GM19351 (cell line): Measurements from ENCODE around the gene LIF.
"Not testable (repeated sequence)": the region's sequence is repeated elsewhere in the genome, so short reads cannot be mapped to it uniquely, and the experiment has no call there.

ENCODE experiments used
- ATAC-seq: cut with Tn5 transposase; IDR thresholded peaks from one replicate; pipeline ENCODE4 v1.9.1; 2021; ENCODE audit warnings: mild to moderate bottlenecking, moderate library complexity; ENCODE audit not compliant: unreplicated experiment

Gene LIF

GRCh38 chr22:30244641-30245040 lies 1.9 kb downstream of the LIF start:
- ATAC-seq, result no peak

- no peak for ATAC-seq
These were observed 2.5 kb downstream of the LIF start for GRCh38 chr22:30244066-30244465.

DNA sequence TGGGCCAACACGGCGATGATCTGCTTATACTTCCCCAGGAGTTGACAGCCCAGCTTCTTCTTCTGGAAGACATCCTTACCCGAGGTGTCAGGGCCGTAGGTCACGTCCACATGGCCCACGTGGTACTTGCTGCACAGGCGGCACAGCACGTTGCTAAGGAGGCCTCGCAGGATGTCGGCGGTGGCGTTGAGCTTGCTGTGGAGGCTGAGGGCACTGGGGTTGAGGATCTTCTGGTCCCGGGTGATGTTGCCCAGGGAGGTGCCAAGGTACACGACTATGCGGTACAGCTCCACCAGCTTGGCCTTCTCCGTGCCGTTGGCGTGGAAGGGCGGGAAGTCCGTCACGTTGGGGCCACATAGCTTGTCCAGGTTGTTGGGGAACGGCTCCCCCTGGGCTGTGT lies 2.9 kb downstream of the LIF start:
- no peak for ATAC-seq

- ATAC-seq, result no peak
These were observed 4.8 kb downstream of the LIF start for GRCh38 chr22:30241576-30242371.

DNA sequence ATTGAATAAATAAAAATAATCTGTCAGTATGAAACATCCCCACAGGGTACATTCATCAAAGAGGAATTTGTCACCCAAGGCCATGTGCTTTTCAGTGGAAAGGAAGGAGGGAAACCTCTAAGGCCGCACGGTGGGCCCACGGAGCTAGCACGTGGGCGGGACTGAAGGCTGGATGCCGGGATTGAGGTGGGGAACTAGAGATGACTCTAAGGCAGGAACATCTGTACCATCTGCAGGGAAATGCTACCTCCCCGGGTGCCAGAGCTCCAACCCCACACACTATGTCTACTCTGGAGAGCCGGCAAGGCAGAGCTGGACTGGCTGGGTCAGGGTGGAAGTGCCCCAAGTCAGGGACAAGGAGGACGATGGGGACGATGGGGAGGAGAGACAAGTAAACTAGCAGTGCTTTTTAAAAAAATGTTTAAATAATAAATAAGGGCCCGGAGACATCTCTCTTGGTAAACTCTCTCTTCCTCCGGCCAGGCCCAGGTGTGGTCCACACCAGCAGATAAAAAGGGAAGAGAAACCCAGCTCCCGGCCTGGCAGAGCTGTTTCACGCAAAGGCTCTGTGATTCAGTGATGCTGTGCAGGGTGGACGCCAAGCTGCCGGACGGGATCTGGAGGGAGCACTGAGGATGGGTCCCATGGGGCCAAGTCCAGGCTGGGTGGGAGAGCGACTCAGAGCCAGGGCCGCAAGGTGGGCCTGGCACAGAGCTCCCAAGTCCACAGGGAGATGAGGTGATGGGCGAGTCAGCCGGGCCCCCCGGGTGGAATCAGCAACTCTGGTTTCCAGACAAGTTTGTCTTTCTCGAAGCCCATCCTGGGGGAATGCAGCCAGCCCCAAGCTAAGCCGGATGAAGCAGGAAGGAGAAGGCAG lies 5.8 kb downstream of the LIF start:
- no peak for ATAC-seq

- no peak for ATAC-seq
These were observed 6.8 kb downstream of the LIF start for GRCh38 chr22:30239488-30240405.

- no peak for ATAC-seq
These were observed 7.7 kb downstream of the LIF start for GRCh38 chr22:30238661-30239487.

DNA sequence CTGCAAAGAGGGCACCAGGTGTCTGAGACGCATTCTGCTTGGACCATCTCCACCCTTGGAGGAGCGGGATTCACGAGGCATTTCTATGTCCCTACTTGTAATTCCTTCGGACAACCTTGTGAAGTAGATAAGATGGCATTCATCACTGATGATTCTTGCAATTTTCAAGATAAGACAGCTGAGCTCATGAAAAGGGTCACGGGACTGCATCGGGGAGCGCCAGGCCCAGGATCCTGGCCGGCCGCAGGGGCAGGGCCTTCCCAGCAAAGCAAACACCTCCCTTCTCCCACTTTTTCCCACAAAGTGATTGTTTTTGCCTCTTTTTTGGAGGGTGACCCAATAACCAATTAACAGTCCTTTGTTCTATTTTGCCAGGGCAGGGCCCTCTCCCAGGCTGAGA lies 8.4 kb downstream of the LIF start:
- no peak for ATAC-seq

DNA sequence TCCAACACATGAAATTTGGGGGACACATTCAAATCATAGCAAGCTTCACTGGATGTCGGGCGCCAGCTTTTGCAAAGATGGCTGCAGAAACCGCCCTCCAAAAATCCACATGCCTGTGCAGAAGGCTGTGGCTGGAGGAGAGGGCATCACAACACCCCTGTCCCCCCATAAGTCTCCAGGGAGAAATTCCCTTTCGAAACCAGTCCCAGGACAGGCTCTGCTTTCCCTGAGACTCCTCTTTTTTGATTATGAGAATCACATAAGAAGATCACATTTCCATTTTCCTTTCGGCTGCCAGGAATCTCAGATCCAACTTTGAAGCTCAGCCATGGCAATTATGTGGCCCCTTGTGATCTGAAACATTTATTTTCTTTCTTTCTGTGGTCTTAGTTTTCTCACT lies 9.7 kb downstream of the LIF start:
- ATAC-seq, result no peak

- no peak for ATAC-seq
These were observed 10.8 kb downstream of the LIF start for GRCh38 chr22:30235687-30236170.

DNA sequence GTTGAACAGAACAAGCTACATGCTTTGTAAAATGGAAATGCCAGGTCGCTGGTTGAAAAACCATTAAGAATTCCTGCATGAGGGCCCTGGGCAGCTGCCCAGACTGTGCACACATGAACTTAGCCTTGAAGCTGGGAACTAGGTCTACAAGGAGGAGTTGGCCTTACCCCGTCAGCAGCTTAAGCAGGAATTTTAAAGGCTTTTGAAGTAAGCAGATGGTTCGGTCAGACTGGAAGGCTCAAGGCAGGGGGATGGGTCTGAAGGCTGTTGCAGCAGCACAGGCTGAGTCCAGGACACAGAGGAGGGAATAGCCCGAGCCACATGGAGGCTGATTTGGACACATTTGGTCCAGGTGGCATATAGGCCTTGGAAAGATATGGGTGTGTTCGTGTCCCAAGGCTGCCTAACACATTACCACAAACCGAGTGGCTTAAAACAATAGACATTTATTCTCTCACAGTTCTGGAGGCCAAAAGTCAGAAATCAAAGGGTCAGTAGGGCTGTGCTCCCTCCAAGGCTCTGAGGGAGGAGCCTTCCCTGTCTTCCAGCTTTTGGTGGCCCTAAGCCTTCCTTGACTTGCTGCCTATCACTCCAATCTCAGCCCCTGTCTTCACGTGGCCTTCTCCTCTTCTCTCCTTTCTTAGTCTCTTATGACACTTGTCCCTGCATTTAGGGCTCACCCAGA lies 11.6 kb downstream of the LIF start:
- ATAC-seq, result no peak

DNA sequence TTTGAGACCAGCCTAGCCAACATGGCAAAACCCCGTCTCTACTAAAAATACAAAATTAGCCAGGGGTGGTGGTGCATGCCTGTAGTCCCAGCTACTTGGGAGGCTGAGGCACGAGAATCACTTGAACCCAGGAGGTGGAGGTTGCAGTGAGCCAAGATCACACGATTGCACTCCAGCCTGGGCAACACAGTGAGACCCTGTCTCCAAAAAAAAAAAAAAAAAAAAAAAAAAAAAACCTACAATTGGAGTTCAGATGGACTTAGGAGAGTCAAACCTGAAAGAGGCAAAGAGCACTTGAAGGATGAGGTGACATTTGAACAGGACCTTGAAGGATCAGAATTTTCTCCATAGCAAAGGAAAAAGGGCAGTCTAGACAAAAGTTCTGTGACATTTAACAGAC lies 12.2 kb downstream of the LIF start:
- ATAC-seq, result not testable (repeated sequence)

DNA sequence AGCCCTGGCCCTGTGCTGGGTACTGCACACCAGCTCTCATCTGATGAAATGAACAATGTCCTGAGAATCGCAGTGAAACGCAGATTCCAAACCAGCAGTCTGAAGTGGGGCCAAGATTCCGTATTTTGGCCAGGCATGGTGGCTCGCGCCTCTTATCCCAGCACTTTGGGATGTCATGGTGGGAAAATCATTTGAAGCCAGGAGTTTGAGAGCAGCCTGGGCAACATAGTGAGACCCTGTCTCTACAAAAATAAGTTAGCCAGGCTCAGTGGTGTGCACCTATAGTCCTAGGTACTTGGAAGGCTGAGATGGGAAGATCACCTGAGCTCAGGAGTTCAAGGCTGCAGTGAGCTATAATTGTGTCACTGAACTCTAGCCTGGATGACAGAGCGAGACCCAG lies 13.0 kb downstream of the LIF start:
- ATAC-seq, result no peak

GRCh38 chr22:30232716-30233218 lies 13.8 kb downstream of the LIF start:
- ATAC-seq, result no peak

- ATAC-seq, result no peak
These were observed 15.6 kb downstream of the LIF start for GRCh38 chr22:30230787-30231461.

- ATAC-seq, result no peak
These were observed 16.2 kb downstream of the LIF start for GRCh38 chr22:30230330-30230729.

DNA sequence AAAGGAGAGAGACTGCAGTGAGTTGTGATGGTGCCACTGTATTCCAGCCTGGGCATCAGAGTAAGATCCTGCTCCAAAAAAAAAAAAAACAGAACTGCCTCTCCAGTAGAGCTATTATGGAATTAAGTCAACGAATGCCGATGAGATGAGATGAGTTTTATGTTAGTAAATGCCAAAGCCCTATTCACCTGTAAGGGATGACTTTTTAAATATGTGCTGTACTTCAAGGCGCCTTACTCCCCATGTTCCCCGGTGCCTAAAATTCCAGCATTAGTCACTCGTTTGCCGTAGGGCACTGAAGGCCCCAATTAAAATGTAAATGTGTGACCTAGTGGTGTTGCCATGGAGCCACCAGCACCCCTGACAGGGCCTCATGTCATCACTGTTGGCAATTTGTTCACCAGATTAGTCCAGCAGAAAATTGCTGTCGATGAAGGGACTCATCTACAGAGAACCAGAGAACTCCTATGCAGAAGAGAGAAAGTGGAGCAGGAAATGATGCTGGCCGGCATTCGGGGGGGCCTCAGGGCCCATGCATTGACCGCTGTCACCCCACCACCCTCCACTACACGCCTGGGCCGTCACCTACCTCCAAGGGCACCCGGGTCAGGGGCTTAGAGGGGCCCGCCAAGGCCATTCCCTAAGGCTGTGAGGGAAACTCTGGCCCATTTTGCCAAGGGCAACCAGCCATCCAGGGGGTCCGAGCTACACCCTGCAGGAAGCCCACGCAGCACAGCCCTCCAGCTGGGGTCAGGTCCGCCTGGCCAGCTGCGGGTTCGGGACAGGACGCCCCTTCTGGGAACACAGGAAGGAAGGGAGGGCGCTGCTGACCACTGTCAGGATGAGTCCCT lies 17.8 kb downstream of the LIF start:
- no peak for ATAC-seq
